ENCODE measurements around the gene SETD6. TPM values are rescaled to one million over a fixed set of nuclear protein-coding genes. Genes with fewer than 3 reads are reported as not detected.

SETD6 gene
- total RNA-seq, 2 experiments from 2014 or later: 14.8 to 15.5 TPM

DNA sequence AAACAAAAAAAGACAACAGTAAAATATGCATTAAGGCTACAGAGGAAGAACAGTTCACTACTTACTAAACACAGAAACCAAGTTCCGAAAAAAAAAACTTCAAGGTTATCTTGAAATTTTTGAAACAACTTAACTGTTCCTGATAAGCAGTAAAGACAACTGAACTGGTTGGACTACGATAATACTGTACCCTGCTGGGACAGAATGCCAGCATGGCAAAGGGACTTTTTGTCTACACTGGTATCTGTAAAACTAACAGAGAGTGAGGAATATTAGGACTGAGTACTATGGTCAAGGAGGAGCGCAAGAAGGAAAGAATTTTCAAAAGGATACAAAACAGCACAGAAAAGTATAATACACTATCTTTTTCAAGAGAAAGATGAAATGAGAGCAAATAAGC, 19.8 kb downstream of the SETD6 start:
- CTCF ChIA-PET: no interaction called here
- TF ChIP-seq, protein P1, sequence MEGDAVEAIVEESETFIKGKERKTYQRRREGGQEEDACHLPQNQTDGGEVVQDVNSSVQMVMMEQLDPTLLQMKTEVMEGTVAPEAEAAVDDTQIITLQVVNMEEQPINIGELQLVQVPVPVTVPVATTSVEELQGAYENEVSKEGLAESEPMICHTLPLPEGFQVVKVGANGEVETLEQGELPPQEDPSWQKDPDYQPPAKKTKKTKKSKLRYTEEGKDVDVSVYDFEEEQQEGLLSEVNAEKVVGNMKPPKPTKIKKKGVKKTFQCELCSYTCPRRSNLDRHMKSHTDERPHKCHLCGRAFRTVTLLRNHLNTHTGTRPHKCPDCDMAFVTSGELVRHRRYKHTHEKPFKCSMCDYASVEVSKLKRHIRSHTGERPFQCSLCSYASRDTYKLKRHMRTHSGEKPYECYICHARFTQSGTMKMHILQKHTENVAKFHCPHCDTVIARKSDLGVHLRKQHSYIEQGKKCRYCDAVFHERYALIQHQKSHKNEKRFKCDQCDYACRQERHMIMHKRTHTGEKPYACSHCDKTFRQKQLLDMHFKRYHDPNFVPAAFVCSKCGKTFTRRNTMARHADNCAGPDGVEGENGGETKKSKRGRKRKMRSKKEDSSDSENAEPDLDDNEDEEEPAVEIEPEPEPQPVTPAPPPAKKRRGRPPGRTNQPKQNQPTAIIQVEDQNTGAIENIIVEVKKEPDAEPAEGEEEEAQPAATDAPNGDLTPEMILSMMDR (IDR thresholded peaks at IDR 0.05): no peak
- Mint-ChIP-seq H3K27me3 (no peaks in the 10 kb centered on the region), H3K36me3 (ENCODE audit: low read depth) (peaks cover 76% of the 10 kb centered on the region), H3K4me3 (no peak overlapping the region), H3K4me1 (ENCODE audit: low read depth) (no peaks in the 10 kb centered on the region), H3K9me3 (no peaks in the 10 kb centered on the region), H3K27ac (peak overlapping the region; percentile 33)
- DNase-seq (no peak), ATAC-seq (no peak)
- POLR2A ChIA-PET: no interaction called here
- intact Hi-C loops (cut with micrococcal nuclease): no loop called here

DNA sequence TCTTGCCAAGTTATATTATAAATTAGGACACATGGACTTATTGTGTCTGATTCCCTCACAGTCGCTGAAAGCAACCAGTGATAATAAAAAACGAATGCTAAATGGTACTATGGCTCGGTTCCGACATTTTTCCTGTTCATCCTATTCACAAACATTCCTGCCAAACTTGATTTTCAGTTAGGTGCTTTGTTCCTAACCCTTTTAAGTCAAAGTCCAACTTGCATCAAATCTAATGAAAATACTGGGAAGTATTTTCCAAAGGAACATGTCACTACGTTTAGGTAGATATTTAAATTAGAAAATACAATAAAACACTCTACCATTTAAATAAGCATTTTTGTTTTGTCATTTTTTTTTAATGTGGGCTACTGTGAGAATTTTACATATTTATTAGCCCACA, 21.0 kb downstream of the SETD6 start:
- no peaks in the 10 kb centered on the region for H3K4me1 Mint-ChIP-seq (ENCODE audit: low read depth)
- no peaks in the 10 kb centered on the region for H3K27me3 Mint-ChIP-seq
- H3K9me3 Mint-ChIP-seq: no peaks in the 10 kb centered on the region
- no peak for ATAC-seq
- no peak for DNase-seq
- no peak overlapping the region for H3K27ac Mint-ChIP-seq
- POLR2A ChIA-PET: no interaction called here
- H3K4me3 Mint-ChIP-seq: no peak overlapping the region
- TF ChIP-seq, protein P1 (IDR thresholded peaks at IDR 0.05): no peak
- intact Hi-C loops (cut with micrococcal nuclease): no loop called here
- CTCF ChIA-PET: no interaction called here
- peaks cover 75% of the 10 kb centered on the region for H3K36me3 Mint-ChIP-seq (ENCODE audit: low read depth)

- ATAC-seq: peak; percentile 20
- POLR2A ChIA-PET: interaction anchor here (0.6 kb wide), 1 partner anchor 227 kb away, joined by 5 read pairs; no protein-coding TSS in a partner anchor
- peaks cover 75% of the 10 kb centered on the region for H3K36me3 Mint-ChIP-seq (ENCODE audit: low read depth)
Measured at GRCh38 chr16:58537124-58537906, 22.0 kb downstream of the SETD6 start.

GRCh38 chr16:58541711-58542110, 26.4 kb downstream of the SETD6 start:
- ChIA-PET POLR2A (interaction anchor here (1.0 to 1.3 kb wide), 3 partner anchors 14 to 68 kb away, joined by 3 to 5 read pairs (median 3); no protein-coding TSS in a partner anchor), CTCF (interaction anchor here (1.1 to 1.2 kb wide), 2 partner anchors 11 to 21 kb away, joined by 3 read pairs; no protein-coding TSS in a partner anchor)
- Mint-ChIP-seq H3K4me3 (no peak overlapping the region), H3K27ac (no peak overlapping the region), H3K4me1 (ENCODE audit: low read depth) (peaks cover 2% of the 10 kb centered on the region), H3K36me3 (ENCODE audit: low read depth) (peaks cover 74% of the 10 kb centered on the region), H3K9me3 (no peaks in the 10 kb centered on the region), H3K27me3 (no peaks in the 10 kb centered on the region)
- intact Hi-C loops (cut with micrococcal nuclease): no loop called here
- no peak for DNase-seq
- no peak for ATAC-seq
- TF ChIP-seq, protein P1 (IDR thresholded peaks at IDR 0.05): no peak

More at GRCh38 chr16:58537124-58537906, 22.0 kb downstream of the SETD6 start:
- Mint-ChIP-seq H3K4me3 (no peak overlapping the region), H3K4me1 (ENCODE audit: low read depth) (no peaks in the 10 kb centered on the region), H3K27me3 (no peaks in the 10 kb centered on the region), H3K9me3 (no peaks in the 10 kb centered on the region), H3K27ac (peak overlapping the region; percentile 24)
- TF ChIP-seq, protein P1 (IDR thresholded peaks at IDR 0.05): no peak
- no peak for DNase-seq
- CTCF ChIA-PET: no interaction called here
- intact Hi-C loops (cut with micrococcal nuclease): no loop called here

DNA sequence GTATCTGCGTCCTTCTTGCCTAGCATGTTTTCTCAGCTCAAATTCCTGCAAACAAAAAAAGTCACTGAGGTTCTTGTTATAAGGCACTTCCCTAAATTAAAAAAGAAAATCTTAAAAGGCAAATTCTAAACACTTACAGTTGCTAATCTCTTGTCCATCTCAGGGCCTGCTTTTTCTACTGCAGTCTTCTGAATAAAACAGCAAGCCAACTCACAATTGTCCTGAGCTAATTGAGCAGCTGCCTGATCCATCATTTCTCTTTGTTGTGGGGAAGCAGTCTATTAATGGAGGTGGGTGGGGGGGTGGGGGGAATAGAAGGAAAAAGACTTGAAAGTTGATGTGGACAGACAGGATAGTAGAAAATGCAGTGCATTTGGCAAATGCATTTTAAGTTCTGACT, 27.0 kb downstream of the SETD6 start:
- H3K9me3 Mint-ChIP-seq: no peaks in the 10 kb centered on the region
- CTCF ChIA-PET: interaction anchor here (0.8 to 1.2 kb wide), 3 partner anchors 12 to 30 kb away, joined by 3 read pairs; no protein-coding TSS in a partner anchor
- DNase-seq: no peak
- peaks cover 2% of the 10 kb centered on the region for H3K4me1 Mint-ChIP-seq (ENCODE audit: low read depth)
- no peaks in the 10 kb centered on the region for H3K27me3 Mint-ChIP-seq
- TF ChIP-seq, protein P1 (IDR thresholded peaks at IDR 0.05): no peak
- H3K27ac Mint-ChIP-seq: no peak overlapping the region
- H3K4me3 Mint-ChIP-seq: no peak overlapping the region
- intact Hi-C loops (cut with micrococcal nuclease): no loop called here
- peaks cover 74% of the 10 kb centered on the region for H3K36me3 Mint-ChIP-seq (ENCODE audit: low read depth)
- ATAC-seq: no peak
- POLR2A ChIA-PET: interaction anchor here (0.8 to 1.3 kb wide), 4 partner anchors 13 to 82 kb away, joined by 3 to 5 read pairs (median 3); no protein-coding TSS in a partner anchor
